ENCODE data around the gene RSRC1.

Gene RSRC1

GRCh38 chr3:158106766-158107471 lies 3.0 kb upstream of the RSRC1 start:
- Histone ChIP-seq H4K20me1 (ENCODE audit: insufficient read depth, low read length) (no peaks in the 10 kb centered on the region), H3F3A (ENCODE audit: insufficient read depth, low read length) (0 out of 2 replicates have a peak, but pooled peaks cover 4% of the 10 kb centered on the region), H3K27me3 (ENCODE audit: insufficient read depth, low read length) (peaks cover 5% of the 10 kb centered on the region; the same call in 1 of the 2 replicates), H3K4me3 (ENCODE audit: low read depth, low read length, poor library complexity, severe bottlenecking) (peak overlapping the region; percentile 73), H3K4me1 (ENCODE audit: insufficient read depth, low read length, severe bottlenecking) (peaks cover 65% of the 10 kb centered on the region), H3K27ac (ENCODE audit: low read depth, low read length, poor library complexity, severe bottlenecking) (no peak overlapping the region), H3K4me2 (ENCODE audit: low read length) (peak overlapping the region; percentile 88), H2AFZ (ENCODE audit: low read length) (no peak overlapping the region), H3K9ac (ENCODE audit: low read length) (peak overlapping the region; percentile 60), H3K36me3 (ENCODE audit: insufficient read depth, low read length) (no peaks in the 10 kb centered on the region), H3K79me2 (ENCODE audit: insufficient read depth, low read length) (peaks cover 11% of the 10 kb centered on the region), H3K9me2 (ENCODE audit: low read depth, low read length) (no peaks in the 10 kb centered on the region), H3K9me3 (ENCODE audit: low read length) (no peaks in the 10 kb centered on the region)
- no peak for TF ChIP-seq EZH2 (IDR thresholded peaks at IDR 0.05; ENCODE audit: borderline replicate concordance, low read length)
- TF ChIP-seq CTCF (IDR thresholded peaks at IDR 0.05; ENCODE audit: low read length) = no peak

GRCh38 chr3:158107605-158108444 lies 2.1 kb upstream of the RSRC1 start:
- Histone ChIP-seq H3K27ac (ENCODE audit: low read depth, low read length, poor library complexity, severe bottlenecking) (peak overlapping the region; percentile 88), H3K9me2 (ENCODE audit: low read depth, low read length) (no peaks in the 10 kb centered on the region), H3K9ac (ENCODE audit: low read length) (peak overlapping the region; percentile 76), H3K27me3 (ENCODE audit: insufficient read depth, low read length) (peaks cover 5% of the 10 kb centered on the region; the same call in 1 of the 2 replicates), H3K9me3 (ENCODE audit: low read length) (no peaks in the 10 kb centered on the region), H3K36me3 (ENCODE audit: insufficient read depth, low read length) (no peaks in the 10 kb centered on the region), H3K79me2 (ENCODE audit: insufficient read depth, low read length) (peaks cover 17% of the 10 kb centered on the region), H3F3A (ENCODE audit: insufficient read depth, low read length) (0 out of 2 replicates have a peak, but pooled peaks cover 4% of the 10 kb centered on the region), H3K4me2 (ENCODE audit: low read length) (peak overlapping the region; percentile 88), H3K4me1 (ENCODE audit: insufficient read depth, low read length, severe bottlenecking) (peaks cover 70% of the 10 kb centered on the region), H3K4me3 (ENCODE audit: low read depth, low read length, poor library complexity, severe bottlenecking) (peak overlapping the region; percentile 73), H2AFZ (ENCODE audit: low read length) (peak overlapping the region; percentile 25; the same call in 1 of the 2 replicates), H4K20me1 (ENCODE audit: insufficient read depth, low read length) (no peaks in the 10 kb centered on the region)
- TF ChIP-seq CTCF (IDR thresholded peaks at IDR 0.05; ENCODE audit: low read length) (no peak), EZH2 (IDR thresholded peaks at IDR 0.05; ENCODE audit: borderline replicate concordance, low read length) (no peak)

GRCh38 chr3:158108445-158108985 lies 1.4 kb upstream of the RSRC1 start:
- Histone ChIP-seq H3F3A (ENCODE audit: insufficient read depth, low read length) (0 out of 2 replicates have a peak, but pooled peaks cover 4% of the 10 kb centered on the region), H3K9ac (ENCODE audit: low read length) (peak overlapping the region; percentile 76; the same call in 1 of the 2 replicates), H3K4me3 (ENCODE audit: low read depth, low read length, poor library complexity, severe bottlenecking) (peak overlapping the region; percentile 73), H3K27ac (ENCODE audit: low read depth, low read length, poor library complexity, severe bottlenecking) (peak overlapping the region; percentile 88), H3K36me3 (ENCODE audit: insufficient read depth, low read length) (no peaks in the 10 kb centered on the region), H3K27me3 (ENCODE audit: insufficient read depth, low read length) (peaks cover 5% of the 10 kb centered on the region; the same call in 1 of the 2 replicates), H3K79me2 (ENCODE audit: insufficient read depth, low read length) (peaks cover 17% of the 10 kb centered on the region), H4K20me1 (ENCODE audit: insufficient read depth, low read length) (no peaks in the 10 kb centered on the region), H3K9me2 (ENCODE audit: low read depth, low read length) (no peaks in the 10 kb centered on the region), H3K4me2 (ENCODE audit: low read length) (peak overlapping the region; percentile 88), H2AFZ (ENCODE audit: low read length) (peak overlapping the region; percentile 73; the same call in 1 of the 2 replicates), H3K4me1 (ENCODE audit: insufficient read depth, low read length, severe bottlenecking) (peaks cover 68% of the 10 kb centered on the region), H3K9me3 (ENCODE audit: low read length) (no peaks in the 10 kb centered on the region)
- TF ChIP-seq CTCF (IDR thresholded peaks at IDR 0.05; ENCODE audit: low read length) (no peak), EZH2 (IDR thresholded peaks at IDR 0.05; ENCODE audit: borderline replicate concordance, low read length) (no peak)
